ENCODE results near the gene SPO11. TPM values are rescaled to one million over a fixed set of nuclear protein-coding genes. Genes with fewer than 3 reads are reported as not detected.

The SPO11 gene
- total RNA-seq, 1 donor from 2014 or later, result not detected

GRCh38 chr20:57364451-57364850 is 34.8 kb downstream of the SPO11 start:
- ATAC-seq (no peak), DNase-seq (ENCODE audit: missing footprints) (no peak)
- intact Hi-C loops (cut with DNase I), result no loop called here

- ATAC-seq (no peak), DNase-seq (ENCODE audit: missing footprints) (no peak)
- intact Hi-C loops (cut with DNase I), result no loop called here
Observed at GRCh38 chr20:57369596-57369995, 40.0 kb downstream of the SPO11 start.

GRCh38 chr20:57370316-57370715 is 40.7 kb downstream of the SPO11 start:
- DNase-seq (ENCODE audit: missing footprints), result no peak
- intact Hi-C loops (cut with DNase I), result loop anchor here (10.0 kb wide), 1 partner anchor 224 kb away; no protein-coding TSS in a partner anchor
- ATAC-seq, result no peak

- intact Hi-C loops (cut with DNase I), result loop anchor here (10.0 kb wide), 1 partner anchor 223 kb away; no protein-coding TSS in a partner anchor
- ATAC-seq (no peak), DNase-seq (ENCODE audit: missing footprints) (no peak)
Observed at GRCh38 chr20:57371363-57371762, 41.8 kb downstream of the SPO11 start.

GRCh38 chr20:57372157-57372556 is 42.6 kb downstream of the SPO11 start:
- intact Hi-C loops (cut with DNase I), result loop anchor here (10.0 kb wide), 1 partner anchor 223 kb away; no protein-coding TSS in a partner anchor
- DNase-seq (ENCODE audit: missing footprints), result no peak

GRCh38 chr20:57372581-57373350 is 43.2 kb downstream of the SPO11 start:
- DNase-seq (ENCODE audit: missing footprints) (no peak), ATAC-seq (no peak)
- intact Hi-C loops (cut with DNase I), result loop anchor here (10.0 kb wide), 1 partner anchor 222 kb away; no protein-coding TSS in a partner anchor

More at GRCh38 chr20:57372157-57372556, 42.6 kb downstream of the SPO11 start:
- ATAC-seq, result no peak

- intact Hi-C loops (cut with DNase I), result loop anchor here (10.0 kb wide), 1 partner anchor 220 kb away; no protein-coding TSS in a partner anchor
- no peak for ATAC-seq
Observed at GRCh38 chr20:57374343-57374930, 44.8 kb downstream of the SPO11 start.

GRCh38 chr20:57374931-57375651 is 45.5 kb downstream of the SPO11 start:
- intact Hi-C loops (cut with DNase I), result loop anchor here (10.0 kb wide), 1 partner anchor 220 kb away; no protein-coding TSS in a partner anchor

More at GRCh38 chr20:57374343-57374930, 44.8 kb downstream of the SPO11 start:
- DNase-seq (ENCODE audit: missing footprints), result no peak

GRCh38 chr20:57375652-57376230 is 46.1 kb downstream of the SPO11 start:
- intact Hi-C loops (cut with DNase I), result loop anchor here (10.0 kb wide), 1 partner anchor 219 kb away; no protein-coding TSS in a partner anchor
- ATAC-seq (no peak), DNase-seq (ENCODE audit: missing footprints) (no peak)

More at GRCh38 chr20:57374931-57375651, 45.5 kb downstream of the SPO11 start:
- peak; percentile 83 for DNase-seq (ENCODE audit: missing footprints)
- peak; percentile 75 for ATAC-seq

GRCh38 chr20:57377350-57377749 is 47.7 kb downstream of the SPO11 start:
- intact Hi-C loops (cut with DNase I), result loop anchor here (10.0 kb wide), 1 partner anchor 217 kb away; no protein-coding TSS in a partner anchor
- ATAC-seq (no peak), DNase-seq (ENCODE audit: missing footprints) (no peak)

- DNase-seq (ENCODE audit: missing footprints) (no peak), ATAC-seq (no peak)
- intact Hi-C loops (cut with DNase I), result loop anchor here (10.0 kb wide), 1 partner anchor 217 kb away; no protein-coding TSS in a partner anchor
Observed at GRCh38 chr20:57378107-57378506, 48.5 kb downstream of the SPO11 start.

- intact Hi-C loops (cut with DNase I), result loop anchor here (10.0 kb wide), 1 partner anchor 216 kb away; no protein-coding TSS in a partner anchor
- ATAC-seq, result no peak
- DNase-seq (ENCODE audit: missing footprints), result no peak
Observed at GRCh38 chr20:57378646-57379262, 49.2 kb downstream of the SPO11 start.

GRCh38 chr20:57379263-57379647 is 49.7 kb downstream of the SPO11 start:
- no peak for ATAC-seq
- intact Hi-C loops (cut with DNase I), result loop anchor here (10.0 kb wide), 1 partner anchor 216 kb away; no protein-coding TSS in a partner anchor
- no peak for DNase-seq (ENCODE audit: missing footprints)

- no peak for ATAC-seq
- intact Hi-C loops (cut with DNase I), result no loop called here
- DNase-seq (ENCODE audit: missing footprints), result peak; percentile 11
Observed at GRCh38 chr20:57380081-57380750, 50.6 kb downstream of the SPO11 start.

- peak; percentile 57 for ATAC-seq
- intact Hi-C loops (cut with DNase I), result loop anchor here (1.0 kb wide), 1 partner anchor 113 kb away; no protein-coding TSS in a partner anchor
- DNase-seq (ENCODE audit: missing footprints), result peak; percentile 87
Observed at GRCh38 chr20:57381596-57382503, 52.2 kb downstream of the SPO11 start.

- no peak for ATAC-seq
- intact Hi-C loops (cut with DNase I), result loop anchor here (1.0 kb wide), 1 partner anchor 113 kb away; no protein-coding TSS in a partner anchor
- DNase-seq (ENCODE audit: missing footprints), result no peak
Observed at GRCh38 chr20:57382516-57382915, 52.9 kb downstream of the SPO11 start.

Measured in Right ventricle myocardium inferior (tissue), 1 donor.